GM18511 (cell line): ENCODE results near the gene ADO.

Experiments
- ATAC-seq: cut with Tn5 transposase; IDR thresholded peaks from one replicate; pipeline ENCODE4 v1.9.1; 2021; ENCODE audit warnings: mild to moderate bottlenecking, moderate library complexity; ENCODE audit not compliant: unreplicated experiment

ADO gene

GRCh38 chr10:62790571-62790970 lies 13.9 kb upstream of the ADO start:
- ATAC-seq = no peak

GRCh38 chr10:62792261-62792660 lies 12.3 kb upstream of the ADO start:
- ATAC-seq = no peak

DNA sequence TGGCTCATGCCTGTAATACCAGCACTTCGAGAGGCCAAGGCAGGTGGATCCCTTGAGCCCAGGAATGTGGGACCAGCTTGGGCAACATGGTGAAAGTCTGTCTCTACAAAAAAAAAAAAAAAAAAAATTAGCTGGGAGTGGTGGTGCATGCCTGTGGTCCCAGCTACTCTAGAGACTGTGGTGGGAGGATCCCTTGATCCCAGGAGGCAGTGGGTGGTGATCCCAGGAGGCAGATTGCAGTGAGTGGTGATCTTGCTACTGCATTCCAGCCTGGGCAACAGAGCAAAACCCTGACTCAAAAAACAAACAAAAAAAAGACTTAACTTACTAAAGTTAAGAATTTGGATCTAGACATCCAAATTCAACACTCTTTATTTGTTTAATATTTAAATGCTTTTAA lies 10.2 kb upstream of the ADO start:
- no peak for ATAC-seq

GRCh38 chr10:62795100-62795499 lies 9.4 kb upstream of the ADO start:
- no peak for ATAC-seq

GRCh38 chr10:62795762-62796161 lies 8.8 kb upstream of the ADO start:
- no peak for ATAC-seq

- no peak for ATAC-seq
Measured at GRCh38 chr10:62796896-62797295, 7.6 kb upstream of the ADO start.

DNA sequence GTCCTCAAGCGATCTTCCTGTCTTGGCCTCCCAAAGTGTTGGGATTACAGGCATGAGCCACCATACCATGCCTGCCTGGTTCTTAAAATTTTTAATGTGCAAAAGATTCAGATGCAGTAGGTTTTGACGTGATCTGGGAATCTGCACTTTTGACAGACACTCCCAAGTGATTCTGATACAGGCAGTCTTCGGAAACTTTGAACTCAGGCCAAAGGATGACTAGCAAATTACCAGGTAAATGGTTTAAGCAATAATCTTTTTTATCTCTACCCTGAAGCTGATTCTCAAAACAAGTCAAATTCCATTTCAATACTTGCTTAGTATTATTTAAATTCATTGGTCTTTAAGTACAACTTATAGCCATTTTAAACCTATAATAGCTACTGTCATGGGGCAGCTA lies 2.6 kb upstream of the ADO start:
- ATAC-seq = no peak

DNA sequence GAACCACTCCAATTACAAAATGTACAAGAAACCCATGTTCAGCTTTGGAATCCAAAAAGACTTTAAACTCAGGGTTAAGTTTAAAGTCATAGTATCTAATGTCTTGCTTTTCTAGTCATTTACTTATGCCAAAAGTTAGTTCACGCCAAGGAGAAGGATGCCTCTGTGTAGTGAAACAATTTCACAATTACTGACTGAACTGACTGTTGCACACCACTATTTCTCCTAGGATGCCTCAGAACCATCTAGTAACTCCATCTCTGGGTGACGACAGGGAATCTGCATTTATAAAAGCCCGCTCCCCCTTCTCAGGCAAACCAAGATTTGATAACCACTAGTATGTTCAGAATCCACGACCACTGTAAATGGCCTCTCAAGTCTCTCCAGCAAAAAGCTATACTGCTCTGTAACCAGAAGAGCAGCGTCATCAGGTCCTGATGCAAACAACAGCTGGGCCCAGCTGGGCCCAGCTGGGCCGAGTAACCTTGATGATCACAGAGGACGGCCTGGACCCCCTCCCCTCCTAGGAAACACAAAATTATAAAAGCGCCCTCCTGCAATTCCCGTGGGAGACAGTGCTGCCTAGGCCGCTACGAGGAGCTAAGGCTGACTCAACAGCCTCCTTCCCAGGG lies 680 bp upstream of the ADO start:
- ATAC-seq = peak; percentile 3

DNA sequence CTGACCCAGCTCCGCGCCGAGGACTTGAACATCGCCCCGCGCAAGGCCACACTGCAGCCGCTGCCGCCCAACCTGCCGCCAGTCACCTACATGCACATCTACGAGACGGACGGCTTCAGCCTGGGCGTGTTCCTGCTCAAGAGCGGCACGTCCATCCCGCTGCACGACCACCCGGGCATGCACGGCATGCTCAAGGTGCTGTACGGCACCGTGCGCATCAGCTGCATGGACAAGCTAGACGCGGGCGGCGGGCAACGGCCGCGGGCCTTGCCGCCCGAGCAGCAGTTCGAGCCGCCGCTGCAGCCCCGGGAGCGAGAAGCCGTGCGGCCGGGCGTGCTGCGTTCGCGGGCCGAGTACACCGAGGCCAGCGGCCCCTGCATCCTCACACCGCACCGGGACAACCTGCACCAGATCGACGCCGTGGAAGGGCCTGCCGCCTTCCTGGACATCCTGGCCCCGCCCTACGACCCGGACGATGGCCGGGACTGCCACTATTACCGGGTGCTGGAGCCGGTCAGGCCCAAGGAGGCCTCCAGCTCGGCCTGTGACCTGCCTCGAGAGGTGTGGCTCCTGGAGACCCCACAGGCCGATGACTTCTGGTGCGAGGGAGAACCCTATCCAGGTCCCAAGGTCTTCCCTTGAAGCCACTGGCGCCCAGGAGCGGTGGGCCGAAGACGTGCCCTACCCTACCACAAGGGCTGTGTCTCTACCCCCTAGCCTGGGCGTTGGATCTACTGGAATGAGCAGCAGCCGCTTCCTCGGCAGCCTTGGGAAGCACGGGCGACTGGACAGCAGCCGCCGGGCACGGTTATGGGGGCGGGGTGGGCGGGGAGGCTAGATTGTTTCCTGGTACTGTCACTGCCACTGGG lies 945 bp downstream of the ADO start:
- peak; percentile 17 for ATAC-seq

- ATAC-seq = no peak
Measured at GRCh38 chr10:62806251-62806650, 1.7 kb downstream of the ADO start.

GRCh38 chr10:62810156-62810902 lies 5.8 kb downstream of the ADO start:
- ATAC-seq = no peak

DNA sequence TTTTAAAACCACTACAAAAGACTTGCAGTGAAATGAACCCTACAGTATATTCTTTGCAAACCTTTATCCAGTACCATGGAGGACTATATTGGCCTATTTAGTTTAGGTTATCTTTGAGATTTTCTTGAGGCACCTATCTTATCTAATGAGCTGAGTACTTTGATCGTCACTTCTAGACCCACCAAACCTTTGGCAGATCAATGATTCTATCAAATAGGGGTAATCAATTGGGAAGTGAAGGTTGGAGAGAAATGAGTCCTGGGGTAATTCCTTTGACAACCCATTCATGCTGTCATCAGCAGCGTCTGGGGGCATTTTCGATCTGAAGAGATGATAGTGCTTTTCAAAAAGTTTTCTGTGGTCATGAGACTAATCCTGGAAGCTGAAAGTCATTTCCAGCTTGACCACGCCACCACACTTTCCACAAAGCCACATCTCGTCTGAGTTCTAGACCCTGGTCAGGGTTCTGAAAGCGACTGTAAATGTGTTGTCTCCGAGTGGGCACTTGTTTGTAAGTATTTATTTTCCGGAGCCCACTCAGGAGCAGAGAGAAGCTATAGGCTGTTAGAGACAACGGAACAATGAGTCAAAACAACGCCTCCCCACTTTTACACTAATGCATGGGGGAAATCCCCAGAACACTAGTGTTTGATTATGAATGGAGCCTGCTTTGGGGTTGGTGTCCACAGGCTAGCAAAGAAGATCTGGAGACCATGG lies 6.8 kb downstream of the ADO start:
- ATAC-seq = peak; percentile 54

DNA sequence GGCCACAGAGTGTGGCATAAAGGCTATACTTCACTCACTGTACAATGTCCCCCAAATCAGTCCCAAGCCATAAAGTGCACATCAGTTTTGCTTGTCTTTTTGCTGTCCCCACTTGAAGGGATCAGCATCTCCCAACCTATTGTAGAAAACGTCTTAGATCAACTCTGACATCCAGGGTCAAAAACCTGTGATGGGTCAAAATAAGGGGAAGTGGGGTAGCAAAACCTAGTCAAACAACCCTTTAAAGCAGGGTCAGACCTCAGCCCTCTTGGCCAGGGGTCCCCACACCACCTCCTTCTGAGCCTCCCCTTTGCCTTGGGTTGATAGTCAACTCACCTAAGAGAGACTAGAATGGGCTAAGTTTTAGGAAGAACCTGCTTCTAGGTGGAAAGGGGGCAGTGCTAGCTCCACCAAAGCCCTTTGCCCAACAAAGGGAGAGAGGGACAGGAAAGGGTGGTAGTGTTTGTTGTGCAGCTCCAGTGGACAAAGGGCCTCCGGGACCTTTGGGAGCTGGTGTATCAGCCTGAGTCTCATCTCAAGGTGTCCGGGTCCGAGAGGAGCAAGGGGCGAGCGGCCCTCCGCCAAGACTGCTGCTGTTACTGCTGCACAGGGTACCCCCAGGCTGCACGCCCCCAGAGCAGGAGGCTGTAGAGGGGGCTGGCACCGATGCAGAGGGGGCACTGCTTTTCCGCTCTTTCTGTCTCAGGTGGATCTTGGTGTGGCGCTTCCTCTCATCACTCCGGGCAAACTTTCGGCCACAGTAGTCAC lies 8.3 kb downstream of the ADO start:
- no peak for ATAC-seq

GRCh38 chr10:62813453-62813852 lies 8.9 kb downstream of the ADO start:
- no peak for ATAC-seq

DNA sequence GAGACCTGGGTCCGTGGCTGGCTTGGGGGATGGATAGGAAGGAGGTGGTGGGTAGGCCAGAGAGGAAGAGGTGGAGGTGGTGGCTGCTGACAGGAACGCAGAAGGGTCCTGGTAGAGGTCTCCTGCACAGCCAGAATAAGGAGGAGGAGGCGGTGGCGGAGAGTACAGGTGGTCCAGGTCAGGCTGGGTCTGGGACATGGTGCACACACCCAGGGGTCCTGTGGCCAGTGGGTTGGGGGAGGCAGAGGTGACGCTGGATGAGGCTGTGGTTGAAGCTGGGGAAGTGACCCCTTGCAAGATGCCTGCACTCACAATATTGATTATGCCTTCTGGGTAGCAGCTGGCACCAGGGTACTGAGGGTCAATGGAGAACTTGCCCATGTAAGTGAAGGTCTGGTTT lies 9.5 kb downstream of the ADO start:
- ATAC-seq = no peak

- ATAC-seq = no peak
Measured at GRCh38 chr10:62814756-62815380, 10.3 kb downstream of the ADO start.

DNA sequence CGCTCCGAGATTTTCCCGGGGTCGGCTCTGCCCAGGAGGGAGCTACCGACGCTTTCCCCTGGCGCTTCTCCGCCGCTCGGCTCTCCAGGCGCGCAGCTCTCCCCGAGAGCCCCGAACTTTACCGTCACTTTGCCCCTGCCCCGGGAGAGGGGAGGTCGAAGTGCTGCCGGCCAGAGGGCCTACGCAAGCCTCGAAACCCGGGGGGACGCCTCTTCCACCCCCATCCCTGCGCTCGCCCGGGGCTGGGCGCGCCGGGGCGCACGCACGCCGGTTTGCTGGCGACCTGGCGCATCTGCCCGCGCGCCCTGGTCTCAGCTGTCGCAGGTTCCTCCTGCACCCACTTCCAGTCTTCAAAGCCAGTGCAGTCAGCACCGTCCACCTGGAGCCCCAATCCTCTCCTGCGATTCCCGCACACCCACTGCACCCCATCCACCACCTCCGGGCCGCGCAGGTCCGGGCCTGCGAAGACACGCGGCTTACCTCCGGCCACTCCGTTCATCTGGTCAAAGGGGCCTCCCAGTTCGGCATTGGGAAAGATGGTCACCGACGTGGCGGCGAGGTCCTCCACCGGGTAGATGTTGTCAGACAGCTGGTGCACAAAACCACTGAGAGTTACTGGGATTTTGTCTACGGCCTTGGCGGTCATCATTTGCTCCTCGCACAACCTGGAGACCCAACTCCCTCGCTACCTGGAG lies 11.0 kb downstream of the ADO start:
- no peak for ATAC-seq

GRCh38 chr10:62816076-62816330 lies 11.5 kb downstream of the ADO start:
- no peak for ATAC-seq

- peak; percentile 74 for ATAC-seq
Measured at GRCh38 chr10:62816331-62817120, 12.0 kb downstream of the ADO start, which contains the start of gene EGR2. TSS of gene EGR2 (minus strand) at chr10:62816366. CDS start at chr10:62816029, 337 bp downstream.
